Upper lobe of right lung (tissue), 1 donor: Measurements from ENCODE around the gene ITPR2. TPM values are rescaled to one million over a fixed set of nuclear protein-coding genes. Genes with fewer than 3 reads are reported as not detected.

Source experiments
- ATAC-seq: fragments of 200-7000 bp; cut with Tn5 transposase; one replicate; pipeline ENCODE4 v1.9.1; 2020; ENCODE audit warnings: mild to moderate bottlenecking, moderate library complexity
- DNase-seq: peaks from one replicate; pipeline ENCODE4 v3.0.0-alpha.2; 2020
- H3K27ac ChIP-seq: fragments of 200-600 bp; one replicate; pipeline ENCODE4 v1.8.0; 2022
- H3K27me3 ChIP-seq: fragments of 200-600 bp; one replicate; pipeline ENCODE4 v1.8.0; 2022; ENCODE audit warnings: mild to moderate bottlenecking
- H3K36me3 ChIP-seq: fragments of 200-600 bp; one replicate; pipeline ENCODE4 v1.8.0; 2022
- H3K4me1 ChIP-seq: fragments of 200-600 bp; one replicate; pipeline ENCODE4 v1.8.0; 2022
- H3K4me3 ChIP-seq: fragments of 200-600 bp; one replicate; pipeline ENCODE4 v1.8.0; 2022; ENCODE audit warnings: mild to moderate bottlenecking
- H3K9me3 ChIP-seq: fragments of 200-600 bp; one replicate; pipeline ENCODE4 v1.8.0; 2022
- CTCF ChIP-seq: fragments of 200-600 bp; IDR thresholded peaks from one replicate; pipeline ENCODE4 v1.8.0; 2022; ENCODE audit warnings: antibody characterized with exemption
- intact Hi-C: fragments of 100-400 bp; cut with DNase I; formaldehyde crosslinking; loops from one replicate; pipeline ENCODE4 v1.11.0; 2022
- total RNA-seq: library from RNA; stranded (reverse); fragmentation: NEBNext Ultra II Directional; extraction: Animal tissue kit (Norgen Biotek cat#: 25700); gene quantifications from one replicate; pipeline ENCODE4 v1.2.1, GENCODE V29; 2021
- donor health status: DM: no; HTN: yes; CAD: no; lungs with severe emphysema.

Gene ITPR2
- total RNA-seq, 1 donor from 2014 or later = 50.8 TPM

- ATAC-seq = no peak
- intact Hi-C loops = no loop called here
- DNase-seq = no peak
- Histone ChIP-seq H3K36me3 (peaks cover 16% of the 10 kb centered on the region), H3K4me3 (no peak overlapping the region), H3K27ac (no peak overlapping the region), H3K4me1 (no peaks in the 10 kb centered on the region), H3K9me3 (no peaks in the 10 kb centered on the region), H3K27me3 (no peaks in the 10 kb centered on the region)
- TF ChIP-seq CTCF = no peak
These were observed 426.2 kb downstream of the ITPR2 start for GRCh38 chr12:26406813-26407212.

- Histone ChIP-seq H3K36me3 (peaks cover 16% of the 10 kb centered on the region), H3K27me3 (no peaks in the 10 kb centered on the region), H3K9me3 (no peaks in the 10 kb centered on the region), H3K4me3 (no peak overlapping the region), H3K4me1 (no peaks in the 10 kb centered on the region), H3K27ac (no peak overlapping the region)
- ATAC-seq (no peak), DNase-seq (no peak)
- intact Hi-C loops = no loop called here
- TF ChIP-seq CTCF = no peak
These were observed 426.6 kb downstream of the ITPR2 start for GRCh38 chr12:26406391-26406790.

- H3K9me3 ChIP-seq = no peaks in the 10 kb centered on the region
- no peak for ATAC-seq
- no peaks in the 10 kb centered on the region for H3K27me3 ChIP-seq
- no peak for TF ChIP-seq CTCF
- no peaks in the 10 kb centered on the region for H3K4me1 ChIP-seq
- intact Hi-C loops = no loop called here
- H3K36me3 ChIP-seq = peaks cover 8% of the 10 kb centered on the region
- no peak for DNase-seq
- no peak overlapping the region for H3K27ac ChIP-seq
- no peak overlapping the region for H3K4me3 ChIP-seq
These were observed 429.4 kb downstream of the ITPR2 start for GRCh38 chr12:26403601-26404000.

GRCh38 chr12:26402648-26403047 lies 430.3 kb downstream of the ITPR2 start:
- H3K4me1 ChIP-seq = no peaks in the 10 kb centered on the region
- no peak overlapping the region for H3K4me3 ChIP-seq
- no peaks in the 10 kb centered on the region for H3K9me3 ChIP-seq
- no peaks in the 10 kb centered on the region for H3K27me3 ChIP-seq
- intact Hi-C loops = no loop called here
- H3K36me3 ChIP-seq = peaks cover 11% of the 10 kb centered on the region
- peak; percentile 19 for TF ChIP-seq CTCF
- ATAC-seq (peak; percentile 81), DNase-seq (no peak)
- H3K27ac ChIP-seq = no peak overlapping the region

GRCh38 chr12:26401874-26402273 lies 431.1 kb downstream of the ITPR2 start:
- H3K4me1 ChIP-seq = no peaks in the 10 kb centered on the region
- no peak for DNase-seq
- H3K9me3 ChIP-seq = no peaks in the 10 kb centered on the region
- H3K27ac ChIP-seq = no peak overlapping the region
- no peak for TF ChIP-seq CTCF
- H3K36me3 ChIP-seq = peaks cover 11% of the 10 kb centered on the region
- peak; percentile 77 for ATAC-seq
- H3K27me3 ChIP-seq = no peaks in the 10 kb centered on the region
- intact Hi-C loops = no loop called here
- no peak overlapping the region for H3K4me3 ChIP-seq

GRCh38 chr12:26400627-26401026 lies 432.4 kb downstream of the ITPR2 start:
- Histone ChIP-seq H3K36me3 (peaks cover 14% of the 10 kb centered on the region), H3K27me3 (no peaks in the 10 kb centered on the region), H3K4me3 (no peak overlapping the region), H3K4me1 (no peaks in the 10 kb centered on the region), H3K27ac (no peak overlapping the region), H3K9me3 (no peaks in the 10 kb centered on the region)
- intact Hi-C loops = no loop called here
- TF ChIP-seq CTCF = no peak
- no peak for ATAC-seq
- DNase-seq = no peak
